Nephron (organoid): Measurements from ENCODE around the gene VIM.

ENCODE experiments used
- H3K27ac Mint-ChIP-seq, 3 experiments: 2 replicates each; pipeline ENCODE4 v1.8.0; 2020; ENCODE audit warnings: mixed read lengths in 3 of 3, mild to moderate bottlenecking in 2 of 3, moderate library complexity in 1 of 3
- H3K27me3 Mint-ChIP-seq: 2 replicates; pipeline ENCODE4 v1.8.0; 2021; ENCODE audit warnings: low read depth, mild to moderate bottlenecking, moderate library complexity, mixed read lengths
- H3K36me3 Mint-ChIP-seq: 2 replicates; pipeline ENCODE4 v1.8.0; 2020; ENCODE audit warnings: low read depth, mixed read lengths
- H3K4me1 Mint-ChIP-seq: 2 replicates; pipeline ENCODE4 v1.8.0; 2020; ENCODE audit warnings: mixed read lengths
- H3K4me3 Mint-ChIP-seq, 3 experiments: 2 replicates each; pipeline ENCODE4 v1.8.0; 2020; ENCODE audit warnings: mild to moderate bottlenecking in 3 of 3, mixed read lengths in 3 of 3, moderate library complexity in 2 of 3
- H3K9me3 Mint-ChIP-seq: 2 replicates; pipeline ENCODE4 v1.8.0; 2020; ENCODE audit warnings: mixed read lengths
- CTCF ChIP-seq, 3 experiments: fragments of 200-600 bp; sonication (generic); IDR thresholded peaks; one replicate each; pipeline ENCODE4 v1.5.0; 2021; ENCODE audit warnings: antibody characterized with exemption in 3 of 3; ENCODE audit not compliant: unreplicated experiment in 3 of 3

The VIM gene

DNA sequence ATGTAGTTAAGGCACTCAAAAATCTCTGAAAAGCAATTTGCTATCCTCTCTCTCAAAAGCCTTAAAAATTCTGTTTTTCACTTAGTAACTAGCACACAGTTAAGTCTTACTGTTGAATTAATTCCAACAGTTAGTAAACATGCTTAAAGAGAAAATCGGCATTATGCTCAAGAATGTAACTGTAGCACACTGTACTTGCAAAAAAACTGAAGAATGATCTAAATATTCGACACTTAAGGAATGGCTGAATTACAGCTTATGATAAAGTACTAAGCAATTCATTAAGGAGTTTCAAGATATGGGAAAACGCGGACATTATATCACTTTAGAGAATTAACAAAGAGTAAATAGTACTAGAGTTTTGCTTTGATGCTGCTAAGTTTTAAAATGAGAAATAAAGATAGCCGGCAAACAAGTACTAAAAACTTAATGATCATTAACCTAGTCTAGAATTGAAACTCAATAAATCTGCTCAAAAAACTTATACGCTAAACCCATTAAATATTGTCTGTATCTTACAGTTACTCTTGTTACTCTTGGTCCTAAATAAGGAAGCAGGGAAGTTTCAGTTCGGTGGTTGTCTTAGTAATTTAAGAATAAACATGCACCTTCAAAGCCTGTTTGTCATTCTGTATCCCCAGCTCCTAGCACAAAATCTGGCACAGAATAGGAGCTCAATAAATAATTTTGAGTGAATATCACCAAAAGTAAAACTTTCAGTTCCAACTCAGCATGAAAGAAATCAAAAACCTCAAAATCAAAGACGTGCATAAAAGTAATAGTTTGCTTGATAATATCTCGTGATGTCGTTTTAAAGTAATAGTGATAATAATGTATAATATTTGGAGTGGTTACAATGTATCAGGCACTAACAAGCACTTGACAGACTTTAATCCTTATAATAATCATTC lies 27.8 kb upstream of the VIM start:
- H3K27me3 Mint-ChIP-seq, result no peaks in the 10 kb centered on the region
- H3K9me3 Mint-ChIP-seq, result no peaks in the 10 kb centered on the region
- no peak for TF ChIP-seq CTCF (IDR thresholded peaks at IDR 0.05; ENCODE audit: unreplicated experiment in 3 of 3)
- H3K27ac Mint-ChIP-seq, result peak overlapping the region; percentile 97 to 99 (median 98)
- peak overlapping the region; percentile 90 to 92 (median 91) for H3K4me3 Mint-ChIP-seq
- peaks cover 61% of the 10 kb centered on the region for H3K4me1 Mint-ChIP-seq
- H3K36me3 Mint-ChIP-seq, result peaks cover 3% of the 10 kb centered on the region

- H3K36me3 Mint-ChIP-seq, result peaks cover 3% of the 10 kb centered on the region
- H3K4me3 Mint-ChIP-seq, result peak within 1 kb of the TSS; percentile 90 to 92 (median 91)
- peak within 1 kb of the TSS; percentile 97 to 99 (median 98) for H3K27ac Mint-ChIP-seq
- no peaks in the 10 kb centered on the region for H3K27me3 Mint-ChIP-seq
- H3K9me3 Mint-ChIP-seq, result no peaks in the 10 kb centered on the region
- no peak for TF ChIP-seq CTCF (IDR thresholded peaks at IDR 0.05; ENCODE audit: unreplicated experiment in 3 of 3)
- peaks cover 58% of the 10 kb centered on the region for H3K4me1 Mint-ChIP-seq
Observed at GRCh38 chr10:17200912-17201793, 26.9 kb upstream of the VIM start, which contains the start of gene TRDMT1. Gene TRDMT1 (minus strand): TSS chr10:17201672. CDS start chr10:17201634, 38 bp downstream.

DNA sequence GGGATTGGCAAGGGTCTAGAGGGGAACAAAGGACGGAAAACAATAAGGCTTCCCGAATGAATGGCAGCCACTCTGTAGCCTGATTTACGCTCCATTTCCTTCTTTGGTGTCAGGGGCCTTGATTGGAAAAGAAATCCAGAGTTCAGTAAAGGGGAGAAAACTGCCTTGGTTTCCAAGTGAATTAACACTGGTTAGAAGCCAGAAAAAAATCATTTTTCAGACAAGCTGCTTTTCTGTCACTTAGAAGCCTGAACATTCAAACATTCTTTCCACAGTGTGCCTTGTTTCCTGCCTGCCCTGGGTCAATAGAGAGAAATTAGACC lies 26.3 kb upstream of the VIM start:
- no peaks in the 10 kb centered on the region for H3K9me3 Mint-ChIP-seq
- no peaks in the 10 kb centered on the region for H3K27me3 Mint-ChIP-seq
- H3K27ac Mint-ChIP-seq, result peak overlapping the region; percentile 97 to 99 (median 98)
- H3K36me3 Mint-ChIP-seq, result peaks cover 3% of the 10 kb centered on the region
- H3K4me1 Mint-ChIP-seq, result peaks cover 58% of the 10 kb centered on the region
- TF ChIP-seq CTCF (IDR thresholded peaks at IDR 0.05; ENCODE audit: unreplicated experiment in 3 of 3), result no peak
- H3K4me3 Mint-ChIP-seq, result peak overlapping the region; percentile 90 to 92 (median 91)

DNA sequence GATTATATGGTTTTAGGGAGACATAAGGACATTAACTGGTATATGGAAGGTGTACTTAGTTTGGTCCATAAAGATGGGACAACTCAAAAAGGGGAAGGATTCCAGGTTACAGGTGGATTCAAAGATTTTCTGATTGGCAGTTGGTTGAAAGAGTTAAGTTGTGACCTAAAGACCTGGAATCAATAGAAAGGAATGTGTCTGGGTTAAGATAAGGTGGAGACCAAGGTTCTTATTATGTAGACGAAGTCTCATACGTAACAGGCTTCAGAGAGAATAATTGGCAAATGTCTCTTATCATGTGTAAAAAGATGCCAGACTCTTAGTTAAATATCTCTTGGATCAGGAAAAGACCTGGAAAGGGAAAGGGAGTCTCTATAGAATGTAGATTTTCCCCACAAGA lies 25.5 kb upstream of the VIM start:
- Mint-ChIP-seq H3K9me3 (no peaks in the 10 kb centered on the region), H3K4me3 (peak overlapping the region; percentile 19 to 91 (median 52)), H3K4me1 (peaks cover 58% of the 10 kb centered on the region), H3K27ac (peak overlapping the region; percentile 97 to 99 (median 98)), H3K36me3 (no peaks in the 10 kb centered on the region), H3K27me3 (no peaks in the 10 kb centered on the region)
- TF ChIP-seq CTCF (IDR thresholded peaks at IDR 0.05; ENCODE audit: unreplicated experiment in 3 of 3), result no peak

GRCh38 chr10:17202999-17203398 lies 25.0 kb upstream of the VIM start:
- Mint-ChIP-seq H3K4me3 (peak overlapping the region in 1 of 3 experiments; percentile 13), H3K27me3 (no peaks in the 10 kb centered on the region), H3K9me3 (no peaks in the 10 kb centered on the region), H3K27ac (peak overlapping the region; percentile 97 to 99 (median 98)), H3K36me3 (no peaks in the 10 kb centered on the region), H3K4me1 (peaks cover 58% of the 10 kb centered on the region)
- TF ChIP-seq CTCF (IDR thresholded peaks at IDR 0.05; ENCODE audit: unreplicated experiment in 3 of 3), result no peak
